GM19324 (cell line): ENCODE results near the gene PHKA1.
"Not testable (repeated sequence)": the region's sequence is repeated elsewhere in the genome, so short reads cannot be mapped to it uniquely, and the experiment has no call there.

ENCODE experiments used
- ATAC-seq: cut with Tn5 transposase; IDR thresholded peaks from one replicate; pipeline ENCODE4 v1.9.1; 2021; ENCODE audit warnings: mild to moderate bottlenecking, moderate library complexity; ENCODE audit not compliant: unreplicated experiment, low FRiP score

The PHKA1 gene

GRCh38 chrX:72713599-72714477, at the start of gene PHKA1:
Gene PHKA1, minus strand, starts transcription at chrX:72714306. Its CDS starts 426 bp downstream, at chrX:72713880.
- not testable (repeated sequence) for ATAC-seq

GRCh38 chrX:72760454-72760853, 46.3 kb upstream of the PHKA1 start:
- ATAC-seq = not testable (repeated sequence)

GRCh38 chrX:72748545-72748944, 34.4 kb upstream of the PHKA1 start:
- not testable (repeated sequence) for ATAC-seq

GRCh38 chrX:72745546-72745945, 31.4 kb upstream of the PHKA1 start:
- not testable (repeated sequence) for ATAC-seq

- ATAC-seq = no peak
Measured at GRCh38 chrX:72735561-72735960, 21.5 kb upstream of the PHKA1 start.

- ATAC-seq = not testable (repeated sequence)
Measured at GRCh38 chrX:72733636-72734035, 19.5 kb upstream of the PHKA1 start.

- no peak for ATAC-seq
Measured at GRCh38 chrX:72727846-72728245, 13.7 kb upstream of the PHKA1 start.

- no peak for ATAC-seq
Measured at GRCh38 chrX:72716766-72717165, 2.7 kb upstream of the PHKA1 start.

- no peak for ATAC-seq
Measured at GRCh38 chrX:72715546-72715945, 1.4 kb upstream of the PHKA1 start.

GRCh38 chrX:72714478-72714916, 391 bp upstream of the PHKA1 start:
- ATAC-seq = no peak

- ATAC-seq = no peak
Measured at GRCh38 chrX:72713130-72713529, 976 bp downstream of the PHKA1 start.

GRCh38 chrX:72712094-72712755, 1.9 kb downstream of the PHKA1 start:
- no peak for ATAC-seq

- no peak for ATAC-seq
Measured at GRCh38 chrX:72705814-72706213, 8.3 kb downstream of the PHKA1 start.

GRCh38 chrX:72705111-72705510, 9.0 kb downstream of the PHKA1 start:
- ATAC-seq = no peak

GRCh38 chrX:72694170-72694569, 19.9 kb downstream of the PHKA1 start:
- ATAC-seq = no peak

GRCh38 chrX:72693477-72693876, 20.6 kb downstream of the PHKA1 start:
- no peak for ATAC-seq

GRCh38 chrX:72687396-72687795, 26.7 kb downstream of the PHKA1 start:
- ATAC-seq = no peak

GRCh38 chrX:72685810-72686456, 28.2 kb downstream of the PHKA1 start:
- no peak for ATAC-seq

GRCh38 chrX:72685018-72685417, 29.1 kb downstream of the PHKA1 start:
- ATAC-seq = no peak

GRCh38 chrX:72683631-72684030, 30.5 kb downstream of the PHKA1 start:
- no peak for ATAC-seq

GRCh38 chrX:72676465-72676864, 37.6 kb downstream of the PHKA1 start:
- no peak for ATAC-seq
